WI38 (cell line): Measurements from ENCODE around the gene LHX2.

Source experiments
- H3K4me3 ChIP-seq: 2 replicates; pipeline ENCODE4 v1.5.1; 2011; ENCODE audit warnings: low read depth, mild to moderate bottlenecking, control low read depth, low read length
- TF ChIP-seq, protein P1 (sequence below): IDR thresholded peaks from 2 replicates; pipeline ENCODE4 v1.5.1; 2012; ENCODE audit warnings: low read depth, mild to moderate bottlenecking, control low read depth, low read length

The LHX2 gene

DNA sequence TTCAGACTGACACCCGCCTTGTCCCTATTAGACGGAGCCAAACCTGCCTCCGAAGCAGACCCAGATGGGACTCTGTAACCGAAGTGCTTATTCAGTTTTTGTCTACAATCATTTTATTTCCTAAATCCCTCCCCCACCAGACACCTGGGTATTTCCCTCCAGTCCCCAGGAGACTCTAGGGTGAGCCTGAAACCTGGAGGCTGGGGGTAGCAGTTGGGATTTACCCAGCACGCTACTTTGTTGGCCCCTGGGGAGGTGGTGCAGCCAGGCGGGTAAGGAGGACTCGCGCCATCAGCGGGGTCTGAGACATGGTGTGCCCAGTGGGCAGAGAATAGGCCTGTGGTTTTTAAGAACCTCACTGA, 1.3 kb upstream of the LHX2 start:
- H3K4me3 ChIP-seq, result no peak overlapping the region
- TF ChIP-seq, protein P1, sequence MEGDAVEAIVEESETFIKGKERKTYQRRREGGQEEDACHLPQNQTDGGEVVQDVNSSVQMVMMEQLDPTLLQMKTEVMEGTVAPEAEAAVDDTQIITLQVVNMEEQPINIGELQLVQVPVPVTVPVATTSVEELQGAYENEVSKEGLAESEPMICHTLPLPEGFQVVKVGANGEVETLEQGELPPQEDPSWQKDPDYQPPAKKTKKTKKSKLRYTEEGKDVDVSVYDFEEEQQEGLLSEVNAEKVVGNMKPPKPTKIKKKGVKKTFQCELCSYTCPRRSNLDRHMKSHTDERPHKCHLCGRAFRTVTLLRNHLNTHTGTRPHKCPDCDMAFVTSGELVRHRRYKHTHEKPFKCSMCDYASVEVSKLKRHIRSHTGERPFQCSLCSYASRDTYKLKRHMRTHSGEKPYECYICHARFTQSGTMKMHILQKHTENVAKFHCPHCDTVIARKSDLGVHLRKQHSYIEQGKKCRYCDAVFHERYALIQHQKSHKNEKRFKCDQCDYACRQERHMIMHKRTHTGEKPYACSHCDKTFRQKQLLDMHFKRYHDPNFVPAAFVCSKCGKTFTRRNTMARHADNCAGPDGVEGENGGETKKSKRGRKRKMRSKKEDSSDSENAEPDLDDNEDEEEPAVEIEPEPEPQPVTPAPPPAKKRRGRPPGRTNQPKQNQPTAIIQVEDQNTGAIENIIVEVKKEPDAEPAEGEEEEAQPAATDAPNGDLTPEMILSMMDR, result no peak

DNA sequence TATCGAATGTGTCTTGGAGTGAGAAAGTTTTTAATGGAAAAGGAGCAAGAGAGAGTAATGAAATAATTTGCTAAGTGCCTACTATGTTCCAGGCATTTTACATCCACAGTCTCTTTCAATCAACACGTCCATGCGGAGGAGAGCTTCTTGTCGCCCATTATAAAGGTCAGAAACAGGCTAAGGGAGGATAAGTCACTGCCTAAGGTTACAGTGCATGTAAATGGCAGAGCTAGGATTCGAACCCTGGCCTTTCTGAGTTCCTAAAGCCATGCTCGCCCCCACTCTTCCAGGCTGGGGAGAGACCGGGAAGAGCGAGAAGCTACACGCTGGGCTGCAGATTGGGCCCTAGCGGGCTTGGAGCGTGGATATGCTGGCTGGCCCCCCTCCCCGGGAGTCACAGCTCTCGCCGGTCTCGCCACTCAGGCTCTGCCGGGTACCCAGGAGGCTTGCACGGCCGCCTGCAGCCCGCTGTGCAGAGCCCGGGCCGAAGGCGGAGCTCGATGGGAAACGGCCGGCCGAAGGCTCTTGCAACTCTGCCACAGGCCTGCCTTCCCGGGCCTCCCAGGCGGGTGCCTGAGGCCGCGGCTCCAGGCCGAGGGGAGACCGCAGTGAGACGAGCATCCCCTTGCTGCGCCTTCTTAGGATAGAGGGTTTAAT, 775 bp upstream of the LHX2 start:
- TF ChIP-seq, protein P1, result no peak

DNA sequence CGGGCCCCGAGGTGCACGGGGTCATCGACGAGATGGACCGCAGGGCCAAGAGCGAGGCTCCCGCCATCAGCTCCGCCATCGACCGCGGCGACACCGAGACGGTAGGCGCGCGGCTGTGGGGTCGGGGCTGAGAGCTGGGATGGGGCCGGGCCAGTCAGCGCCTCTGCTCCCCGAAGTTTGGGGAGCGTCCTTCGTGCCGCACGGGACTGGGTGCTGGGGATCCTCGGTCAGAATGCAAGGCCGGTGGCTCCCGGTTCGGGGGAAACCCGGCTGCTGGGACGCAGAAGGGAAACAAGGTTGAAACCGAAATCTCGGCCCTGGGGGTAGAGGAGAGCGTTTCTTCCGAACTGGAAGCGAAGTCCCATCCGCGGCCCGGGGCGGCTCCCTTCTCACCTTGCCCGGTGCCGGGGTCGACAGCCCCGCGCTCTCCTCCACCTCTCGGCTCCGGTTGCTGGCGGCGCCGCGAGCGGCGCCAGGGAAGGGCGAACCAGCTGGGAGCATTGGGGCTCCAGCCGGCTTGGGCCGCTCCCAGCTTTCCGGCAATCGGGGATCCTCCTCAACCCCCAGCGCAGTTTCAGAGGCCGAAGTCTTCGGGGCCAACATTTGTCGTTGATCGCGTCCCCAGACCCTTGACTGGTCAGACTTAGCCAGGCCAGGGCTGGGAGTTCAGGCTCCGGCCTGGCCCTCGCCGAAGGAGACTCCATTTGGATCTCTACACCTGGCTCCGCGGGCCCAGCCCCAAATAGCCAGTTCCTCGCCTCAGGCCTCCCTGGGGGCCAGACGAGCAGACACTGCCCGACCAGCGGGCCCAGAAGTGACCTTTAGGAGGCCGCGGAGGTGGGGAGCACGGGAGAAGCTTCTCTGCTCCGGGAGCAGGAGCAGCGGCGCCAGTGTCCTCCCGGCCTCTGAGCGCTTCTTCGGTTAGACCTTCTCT, 1.1 kb downstream of the LHX2 start:
- no peak overlapping the region for H3K4me3 ChIP-seq
- TF ChIP-seq, protein P1, result no peak

More for the DNA sequence above, 775 bp upstream of the LHX2 start:
- no peak overlapping the region for H3K4me3 ChIP-seq

DNA sequence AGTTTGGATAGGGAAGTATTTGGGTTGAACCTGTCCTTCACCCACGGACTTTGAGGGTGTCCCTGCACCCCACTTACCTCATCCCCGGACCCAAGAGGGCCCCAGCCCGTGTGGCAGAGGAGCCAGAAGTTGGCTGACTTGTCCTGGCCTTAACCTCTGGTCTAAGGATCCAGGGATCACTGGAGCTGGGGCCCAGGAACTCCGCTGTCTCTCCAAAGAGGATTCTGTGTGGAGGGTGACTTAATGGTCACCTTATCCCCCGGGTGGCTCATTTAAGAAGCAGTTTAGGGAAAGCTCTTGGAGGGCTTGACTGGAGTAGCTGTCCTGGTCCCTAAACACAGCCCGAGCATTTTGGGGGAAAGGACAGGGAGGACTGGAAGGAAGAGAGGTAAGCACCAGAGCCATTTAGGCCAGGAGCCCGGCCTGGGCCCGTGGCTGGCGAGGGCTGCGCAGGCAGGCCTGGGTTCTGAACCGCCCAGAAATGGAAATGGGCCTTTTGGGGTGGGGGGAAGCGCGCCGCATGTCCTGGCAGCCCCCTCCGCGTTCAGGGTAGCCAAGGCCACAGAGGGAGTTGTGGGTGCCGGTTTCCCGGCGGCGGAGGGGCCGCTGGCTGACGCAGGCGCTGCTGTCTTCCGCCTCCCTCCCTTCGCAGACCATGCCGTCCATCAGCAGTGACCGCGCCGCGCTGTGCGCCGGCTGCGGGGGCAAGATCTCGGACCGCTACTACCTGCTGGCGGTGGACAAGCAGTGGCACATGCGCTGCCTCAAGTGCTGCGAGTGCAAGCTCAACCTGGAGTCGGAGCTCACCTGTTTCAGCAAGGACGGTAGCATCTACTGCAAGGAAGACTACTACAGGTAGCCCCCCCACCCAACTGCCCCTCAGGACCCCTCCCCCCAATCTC, 2.0 kb downstream of the LHX2 start:
- no peak overlapping the region for H3K4me3 ChIP-seq
- TF ChIP-seq, protein P1, result no peak

DNA sequence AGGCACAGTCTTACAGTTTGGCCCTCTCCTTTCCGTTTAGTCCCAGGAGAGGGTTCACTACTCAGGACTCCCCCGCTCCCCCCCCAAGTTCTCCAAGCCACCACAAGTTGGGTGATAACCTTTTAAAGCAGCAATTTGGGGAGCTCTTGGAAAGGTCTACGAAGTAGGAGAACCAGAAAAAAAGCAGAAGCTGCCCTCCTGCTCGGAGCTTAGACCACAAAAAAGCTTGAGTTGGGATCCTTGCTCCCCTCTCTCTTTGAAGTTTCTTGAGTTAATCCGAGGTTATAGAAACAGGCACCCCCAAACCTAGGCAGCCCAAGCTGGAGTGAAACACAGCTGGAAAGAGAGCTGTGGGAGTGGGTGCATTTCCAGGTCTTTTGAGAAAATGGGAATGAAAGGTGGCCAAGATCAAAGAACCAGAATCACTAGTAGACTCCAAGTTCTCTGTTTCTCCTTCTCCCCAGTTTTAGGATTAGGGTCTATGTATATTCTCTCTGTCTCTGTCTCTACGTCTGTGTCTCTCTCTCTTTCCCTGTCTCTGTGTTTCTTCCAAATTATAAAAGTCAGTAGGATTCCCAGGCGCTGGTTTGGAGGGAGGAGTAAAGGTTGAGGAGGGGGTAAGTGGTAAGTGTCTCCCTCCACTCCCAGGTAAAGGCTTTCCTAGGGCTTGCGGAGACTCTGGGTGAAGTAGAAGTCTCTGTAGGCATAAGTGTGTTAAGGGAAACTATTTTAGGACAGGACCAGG, 2.8 kb downstream of the LHX2 start:
- TF ChIP-seq, protein P1, result no peak
- H3K4me3 ChIP-seq, result no peak overlapping the region

DNA sequence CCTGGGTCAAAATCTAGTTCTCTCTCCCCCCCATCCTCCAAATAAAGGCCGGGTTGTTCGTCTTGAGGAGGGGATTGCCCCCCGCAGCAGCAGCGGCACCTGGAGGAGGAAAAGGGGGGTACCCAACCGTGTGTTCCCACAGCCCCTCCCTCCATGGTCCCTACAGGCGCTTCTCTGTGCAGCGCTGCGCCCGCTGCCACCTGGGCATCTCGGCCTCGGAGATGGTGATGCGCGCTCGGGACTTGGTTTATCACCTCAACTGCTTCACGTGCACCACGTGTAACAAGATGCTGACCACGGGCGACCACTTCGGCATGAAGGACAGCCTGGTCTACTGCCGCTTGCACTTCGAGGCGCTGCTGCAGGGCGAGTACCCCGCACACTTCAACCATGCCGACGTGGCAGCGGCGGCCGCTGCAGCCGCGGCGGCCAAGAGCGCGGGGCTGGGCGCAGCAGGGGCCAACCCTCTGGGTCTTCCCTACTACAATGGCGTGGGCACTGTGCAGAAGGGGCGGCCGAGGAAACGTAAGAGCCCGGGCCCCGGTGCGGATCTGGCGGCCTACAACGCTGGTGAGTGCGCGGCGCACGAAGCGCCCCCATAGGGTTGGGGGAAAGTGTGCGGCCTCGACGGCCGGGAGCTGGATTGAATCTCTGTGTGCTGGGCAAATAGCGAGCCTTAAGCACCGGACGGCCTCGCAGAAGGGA, 3.5 kb downstream of the LHX2 start:
- no peak overlapping the region for H3K4me3 ChIP-seq
- TF ChIP-seq, protein P1, result no peak
